Femur (tissue), 1 donor: Measurements from ENCODE around the gene ALPK3.
"Not testable (repeated sequence)": the region's sequence is repeated elsewhere in the genome, so short reads cannot be mapped to it uniquely, and the experiment has no call there.

Experiments used
- DNase-seq: peaks from one replicate; pipeline ENCODE4 v3.0.0-alpha.2; 2017

ALPK3 gene

DNA sequence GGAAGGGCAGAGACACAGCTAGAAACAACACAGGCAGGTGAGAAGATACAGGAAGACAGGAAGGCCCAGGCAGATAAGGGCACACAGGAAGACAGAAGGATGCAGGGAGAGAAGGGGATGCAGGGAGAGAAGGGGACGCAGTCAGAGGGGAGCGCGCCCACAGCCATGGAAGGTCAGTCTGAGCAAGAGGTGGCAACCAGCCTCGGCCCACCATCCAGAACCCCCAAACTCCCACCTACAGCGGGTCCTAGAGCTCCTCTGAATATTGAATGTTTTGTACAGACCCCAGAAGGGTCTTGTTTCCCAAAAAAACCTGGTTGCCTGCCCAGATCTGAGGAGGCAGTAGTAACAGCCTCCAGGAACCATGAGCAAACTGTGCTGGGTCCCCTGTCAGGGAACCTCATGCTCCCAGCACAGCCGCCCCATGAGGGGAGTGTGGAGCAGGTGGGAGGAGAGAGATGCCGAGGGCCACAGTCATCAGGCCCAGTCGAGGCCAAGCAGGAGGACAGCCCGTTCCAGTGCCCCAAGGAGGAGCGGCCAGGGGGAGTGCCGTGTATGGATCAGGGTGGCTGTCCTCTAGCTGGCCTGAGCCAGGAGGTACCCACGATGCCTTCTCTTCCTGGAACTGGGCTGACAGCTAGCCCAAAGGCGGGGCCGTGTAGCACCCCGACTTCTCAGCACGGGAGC, 39.7 kb downstream of the ALPK3 start:
- no peak for DNase-seq

DNA sequence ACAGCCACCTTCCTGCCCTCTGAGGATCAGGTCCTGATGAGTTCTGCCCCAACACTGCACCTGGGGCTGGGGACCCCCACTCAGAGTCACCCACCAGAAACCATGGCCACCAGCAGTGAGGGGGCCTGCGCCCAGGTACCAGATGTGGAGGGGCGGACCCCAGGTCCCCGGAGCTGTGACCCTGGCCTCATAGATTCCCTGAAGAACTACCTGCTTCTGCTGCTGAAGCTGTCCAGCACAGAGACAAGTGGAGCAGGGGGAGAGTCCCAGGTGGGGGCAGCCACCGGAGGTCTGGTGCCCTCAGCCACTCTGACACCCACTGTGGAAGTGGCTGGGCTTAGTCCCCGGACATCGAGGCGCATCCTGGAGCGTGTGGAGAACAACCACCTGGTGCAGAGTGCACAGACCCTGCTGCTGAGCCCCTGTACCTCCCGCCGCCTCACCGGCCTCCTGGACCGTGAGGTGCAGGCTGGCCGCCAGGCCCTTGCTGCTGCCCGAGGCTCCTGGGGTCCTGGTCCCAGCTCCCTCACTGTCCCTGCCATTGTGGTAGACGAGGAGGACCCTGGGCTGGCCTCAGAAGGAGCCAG, 40.4 kb downstream of the ALPK3 start:
- DNase-seq, result no peak

DNA sequence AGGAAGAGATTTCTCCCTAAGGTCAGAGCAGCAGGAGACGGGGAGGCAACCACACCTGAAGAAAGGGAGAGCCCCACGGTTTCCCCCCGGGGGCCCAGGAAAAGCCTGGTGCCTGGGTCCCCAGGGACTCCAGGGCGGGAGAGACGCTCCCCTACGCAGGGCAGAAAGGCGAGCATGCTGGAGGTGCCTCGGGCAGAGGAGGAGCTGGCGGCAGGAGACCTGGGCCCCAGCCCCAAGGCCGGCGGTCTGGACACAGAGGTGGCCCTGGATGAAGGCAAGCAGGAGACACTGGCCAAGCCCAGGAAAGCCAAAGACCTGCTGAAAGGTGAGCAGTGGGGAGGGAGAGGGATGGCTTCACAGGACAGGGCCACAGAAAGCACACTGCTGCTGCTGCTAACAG, 41.1 kb downstream of the ALPK3 start:
- no peak for DNase-seq

DNA sequence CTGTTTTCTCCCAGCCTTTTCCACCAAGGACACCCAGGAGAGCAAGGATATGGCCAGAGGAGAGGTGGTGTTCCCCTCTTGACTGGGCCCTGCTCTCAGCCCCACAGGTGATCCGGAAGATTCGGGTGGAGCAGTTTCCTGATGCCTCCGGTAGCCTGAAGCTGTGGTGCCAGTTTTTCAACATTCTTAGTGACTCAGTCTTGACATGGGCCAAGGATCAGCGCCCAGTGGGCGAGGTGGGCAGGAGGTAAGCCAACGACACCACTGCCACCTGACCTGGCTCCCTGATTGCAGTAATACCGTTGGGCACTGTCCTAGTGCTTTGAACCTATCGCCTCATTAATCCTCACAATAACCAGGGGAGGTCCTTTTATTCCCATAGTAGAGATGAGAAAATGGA, 42.0 kb downstream of the ALPK3 start:
- no peak for DNase-seq

DNA sequence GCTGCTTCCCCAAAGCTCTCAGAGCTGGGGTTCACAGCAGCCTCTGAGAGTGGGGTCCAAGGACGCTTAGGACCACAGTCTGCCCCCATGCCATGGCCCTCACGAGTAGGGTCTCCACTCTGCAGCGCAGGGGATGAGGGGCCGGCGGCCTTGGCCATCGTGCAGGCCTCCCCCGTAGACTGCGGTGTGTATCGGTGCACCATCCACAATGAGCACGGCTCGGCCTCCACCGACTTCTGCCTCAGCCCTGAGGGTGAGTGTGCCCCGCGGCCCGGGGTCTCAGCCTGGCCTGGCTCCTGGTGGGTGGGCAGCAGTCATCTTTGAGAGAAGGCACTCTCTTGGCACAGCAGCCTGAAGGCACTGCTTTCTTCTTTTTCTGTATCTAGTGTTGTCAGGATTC, 42.5 kb downstream of the ALPK3 start:
- DNase-seq, result no peak

DNA sequence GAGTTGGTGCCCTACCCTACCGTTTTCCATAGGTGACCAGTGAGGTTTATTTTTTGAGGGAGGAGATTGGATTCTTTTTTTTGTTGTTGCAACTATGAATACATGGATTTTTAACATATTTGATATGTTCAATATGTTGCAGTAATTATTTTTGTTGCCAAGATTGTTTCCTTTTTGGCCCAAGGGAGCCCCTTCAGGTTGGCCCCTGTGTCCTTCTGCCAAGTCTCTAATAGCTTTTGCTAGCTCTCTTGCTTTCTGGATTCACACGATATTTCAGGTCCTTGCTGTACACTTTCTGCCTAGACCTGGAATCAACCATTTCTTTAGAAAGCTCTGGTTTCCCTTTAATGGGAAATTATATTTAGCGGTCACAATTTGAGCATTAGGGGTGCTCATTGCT, 44.6 kb downstream of the ALPK3 start:
- DNase-seq, result no peak

DNA sequence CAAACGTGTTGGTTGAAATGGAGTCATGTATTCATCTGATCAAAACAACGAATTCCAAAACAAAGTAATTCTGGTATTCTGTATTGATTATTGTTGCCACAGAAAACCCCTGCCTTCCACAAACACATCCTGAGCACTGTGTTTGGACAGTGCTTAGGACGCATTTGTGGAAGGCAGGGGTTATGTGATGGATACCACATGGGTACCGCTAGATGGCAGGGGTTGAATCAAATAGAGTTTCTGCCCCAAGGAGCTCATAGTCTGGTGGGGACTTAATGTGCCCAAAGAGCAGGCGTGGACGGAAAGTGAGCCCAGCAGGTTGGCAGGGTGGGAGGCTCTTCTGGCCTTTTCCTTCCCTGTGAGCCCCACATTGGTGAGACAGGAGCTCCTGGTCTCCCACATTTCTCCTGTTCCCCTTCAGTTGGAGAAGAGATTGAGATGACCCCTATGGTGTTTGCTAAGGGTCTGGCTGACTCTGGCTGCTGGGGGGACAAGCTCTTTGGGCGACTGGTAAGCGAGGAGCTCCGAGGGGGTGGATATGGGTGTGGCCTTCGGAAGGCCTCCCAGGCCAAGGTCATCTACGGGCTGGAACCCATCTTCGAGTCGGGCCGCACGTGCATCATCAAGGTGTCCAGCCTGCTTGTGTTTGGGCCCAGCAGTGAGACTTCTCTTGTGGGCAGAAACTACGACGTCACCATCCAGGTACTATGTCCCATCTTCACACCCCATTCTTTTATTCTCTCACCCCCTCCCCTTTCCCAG, 45.2 kb downstream of the ALPK3 start:
- no peak for DNase-seq

DNA sequence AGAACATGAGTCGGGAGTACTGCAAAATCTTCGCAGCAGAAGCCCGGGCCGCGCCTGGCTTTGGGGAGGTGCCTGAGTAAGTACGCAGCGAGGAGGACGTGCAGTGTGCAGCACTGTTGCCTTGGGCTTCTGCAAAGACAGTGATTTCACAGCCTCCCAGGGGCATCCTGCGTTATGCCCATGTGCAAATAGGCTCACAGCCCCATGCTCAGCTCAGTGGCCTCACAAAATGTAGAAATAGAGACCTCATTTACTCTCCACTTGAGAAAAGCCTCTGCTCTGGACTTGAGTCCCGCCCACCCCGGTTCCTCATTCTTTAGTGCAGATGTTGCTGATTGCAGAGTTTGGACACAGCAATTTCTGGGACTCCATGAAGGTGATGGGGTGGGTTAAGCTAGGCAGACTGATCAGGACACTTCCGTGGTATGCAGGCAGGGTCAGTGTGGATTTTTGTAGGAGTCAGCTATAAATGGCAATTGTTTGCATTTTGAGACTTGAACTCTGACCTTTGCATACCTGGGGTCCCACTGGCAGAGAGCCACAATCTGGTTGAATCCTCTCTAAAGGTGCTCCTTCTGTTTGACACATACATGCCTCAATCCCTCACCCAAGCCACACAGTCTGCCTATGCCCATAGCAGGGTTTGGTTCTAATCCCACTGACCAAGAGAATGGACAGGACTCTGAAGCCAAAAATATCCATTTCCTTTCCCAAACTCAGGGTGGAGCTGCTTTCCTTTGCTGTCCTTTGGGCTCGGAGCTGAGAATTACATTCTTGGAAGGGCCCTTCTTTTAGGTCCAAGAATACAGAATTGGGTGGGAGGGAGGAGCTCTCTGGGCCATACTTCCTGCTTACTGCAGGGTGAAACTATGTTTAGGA, 46.6 kb downstream of the ALPK3 start:
- DNase-seq, result peak; percentile 58

DNA sequence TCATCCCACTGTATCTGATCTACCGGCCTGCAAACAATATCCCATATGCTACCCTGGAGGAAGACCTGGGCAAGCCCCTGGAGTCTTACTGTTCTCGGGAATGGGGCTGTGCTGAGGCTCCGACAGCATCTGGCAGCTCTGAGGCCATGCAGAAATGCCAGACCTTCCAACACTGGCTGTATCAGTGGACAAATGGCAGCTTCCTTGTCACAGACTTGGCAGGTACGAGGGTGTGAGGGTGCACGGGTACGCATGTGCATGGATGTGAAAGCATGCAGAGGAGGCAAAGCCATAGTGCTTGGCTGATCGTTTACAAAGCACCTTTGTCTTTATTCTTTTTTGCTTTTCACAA, 47.3 kb downstream of the ALPK3 start:
- no peak for DNase-seq

DNA sequence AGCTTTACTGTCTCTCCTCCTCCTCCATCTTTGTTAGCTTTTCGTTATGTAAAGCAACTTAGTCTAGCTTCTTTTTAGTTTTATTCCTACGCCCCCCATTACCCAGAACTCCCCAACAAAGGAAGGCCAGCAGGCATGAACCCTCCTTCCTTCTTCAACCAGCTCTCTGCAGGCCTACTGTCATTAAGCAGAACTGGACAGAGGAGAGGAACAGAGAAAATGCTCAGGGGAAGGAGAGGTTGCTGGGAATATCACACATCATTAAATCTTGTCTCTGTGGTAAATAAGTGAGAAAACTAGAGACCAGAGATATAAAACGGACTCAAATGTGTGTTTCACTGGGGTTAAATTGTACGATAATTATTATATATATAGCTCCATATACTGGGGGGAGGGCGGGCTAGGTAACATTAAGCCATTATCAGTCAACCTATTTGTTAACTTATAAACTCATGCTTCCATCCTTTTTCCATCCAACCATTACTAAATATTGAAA, 48.0 kb downstream of the ALPK3 start:
- no peak for DNase-seq

DNA sequence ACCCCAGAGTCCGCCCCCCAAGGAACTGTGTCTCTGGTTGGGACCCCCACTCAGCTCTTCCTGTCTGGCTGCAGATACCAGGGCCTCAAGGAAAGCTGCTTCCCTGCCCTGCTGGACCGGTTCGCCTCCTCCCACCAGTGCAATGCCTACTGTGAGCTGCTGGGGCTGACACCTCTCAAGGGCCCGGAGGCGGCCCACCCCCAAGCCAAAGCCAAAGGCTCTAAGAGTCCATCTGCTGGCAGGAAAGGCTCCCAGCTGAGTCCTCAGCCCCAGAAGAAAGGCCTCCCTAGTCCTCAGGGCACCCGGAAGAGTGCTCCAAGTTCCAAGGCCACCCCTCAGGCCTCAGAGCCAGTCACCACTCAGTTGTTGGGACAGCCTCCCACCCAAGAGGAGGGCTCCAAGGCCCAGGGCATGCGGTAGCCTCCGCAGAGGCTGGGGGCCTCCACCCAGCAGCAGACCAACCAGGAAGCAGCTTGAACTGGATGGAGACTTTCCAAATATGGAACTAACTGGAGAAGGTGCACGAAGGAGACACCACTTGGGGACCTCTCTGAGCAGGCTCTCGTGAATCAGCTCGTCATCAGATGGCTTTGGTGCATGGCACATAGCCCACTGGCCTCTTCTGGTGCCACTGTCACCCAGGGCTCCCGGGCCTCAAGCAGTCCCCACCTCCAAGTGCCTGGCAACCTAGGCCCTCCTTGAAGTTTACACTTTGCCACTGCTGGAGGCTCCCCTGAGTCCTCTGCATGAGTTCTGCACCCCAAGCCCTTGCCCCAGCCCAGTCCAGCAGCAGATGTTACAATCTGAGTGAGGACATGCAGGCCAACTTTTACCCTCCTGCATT, 51.1 kb downstream of the ALPK3 start:
- no peak for DNase-seq

DNA sequence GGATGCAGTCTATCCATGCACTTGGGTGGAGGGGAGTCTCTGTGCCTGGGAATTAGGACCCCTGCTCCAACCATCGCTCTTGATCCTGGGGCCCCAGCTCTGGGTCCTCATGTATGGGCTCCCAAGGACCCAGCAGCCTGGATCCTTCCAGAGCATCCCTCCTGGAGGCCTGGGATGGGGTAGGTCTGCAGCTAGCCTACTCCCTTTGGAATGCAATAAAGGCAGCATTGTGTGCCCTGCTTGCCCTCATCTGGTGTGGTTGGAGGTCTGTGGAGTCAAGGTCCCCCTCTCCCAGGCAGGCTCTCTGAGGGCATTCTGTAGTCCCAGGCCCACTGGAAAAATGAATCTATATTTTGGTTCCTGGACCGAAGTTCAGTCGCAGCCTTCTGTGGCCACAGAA, 52.4 kb downstream of the ALPK3 start:
- no peak for DNase-seq

DNA sequence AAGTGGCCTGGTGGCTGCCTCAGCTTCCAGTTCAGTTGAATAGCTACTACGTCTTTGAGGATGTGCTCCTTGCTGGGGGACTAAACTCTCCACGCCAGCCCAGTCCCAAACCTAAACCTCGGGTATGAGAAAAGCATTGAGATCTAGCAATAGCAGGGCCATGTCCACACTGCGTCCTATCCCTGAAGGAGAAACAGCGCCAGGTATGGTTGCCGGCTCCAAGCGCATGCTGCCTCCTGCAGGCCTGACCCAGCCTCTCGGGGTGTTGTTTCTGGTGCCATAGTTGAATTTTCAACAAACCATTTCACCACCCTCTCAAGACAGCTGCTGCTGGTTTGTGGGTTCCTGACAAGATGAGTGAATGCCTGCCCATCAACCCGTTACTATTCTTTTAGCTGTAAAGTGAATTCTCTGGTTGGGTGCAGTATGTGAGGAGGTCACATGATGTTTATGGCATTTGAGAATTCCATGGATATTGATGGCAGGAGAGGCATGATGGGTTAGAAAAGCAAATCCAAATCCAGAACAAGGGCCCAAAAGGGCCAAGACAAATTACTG, 54.4 kb downstream of the ALPK3 start:
- no peak for DNase-seq

DNA sequence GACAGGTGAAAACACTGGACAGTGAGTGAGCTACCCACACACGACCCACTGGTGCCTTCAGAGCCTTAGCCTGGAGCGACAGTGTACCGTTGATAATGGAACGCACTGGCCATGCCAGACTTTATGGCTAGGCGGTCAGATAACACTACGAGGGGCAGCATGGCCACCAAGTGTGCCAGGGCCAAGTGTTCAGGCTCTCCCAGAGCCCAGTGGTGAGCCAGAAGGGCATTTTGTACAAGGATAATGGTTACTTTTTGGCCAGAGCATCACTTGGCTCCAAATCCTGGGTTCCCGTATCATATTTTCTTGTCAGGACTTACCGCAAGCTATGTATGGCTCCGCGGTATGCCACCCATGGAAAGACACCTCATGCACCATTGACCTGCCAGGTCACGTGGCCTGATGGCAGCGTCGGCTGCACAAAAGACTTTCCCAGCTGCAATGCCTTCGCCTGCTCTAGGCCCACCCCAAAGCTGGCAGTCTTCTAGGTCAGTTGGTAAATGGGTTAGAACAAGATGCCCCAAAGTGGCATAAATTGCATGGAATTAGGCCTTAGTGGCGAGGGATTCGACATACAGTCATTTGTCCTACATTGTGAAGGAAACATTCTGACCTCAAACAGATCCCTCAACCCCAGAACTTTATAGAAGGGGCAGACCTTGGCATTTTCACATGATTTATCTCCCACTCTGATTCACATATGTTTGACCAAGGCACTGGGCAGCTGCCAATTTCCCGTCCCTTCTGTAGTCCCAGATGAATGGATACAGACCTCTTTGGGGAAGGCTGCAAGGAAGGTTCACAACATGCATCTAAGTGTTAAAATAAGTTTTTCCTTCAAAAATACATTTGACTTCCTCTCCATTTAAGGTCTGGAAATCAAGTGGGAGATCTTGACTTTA, 55.1 kb downstream of the ALPK3 start:
- no peak for DNase-seq

DNA sequence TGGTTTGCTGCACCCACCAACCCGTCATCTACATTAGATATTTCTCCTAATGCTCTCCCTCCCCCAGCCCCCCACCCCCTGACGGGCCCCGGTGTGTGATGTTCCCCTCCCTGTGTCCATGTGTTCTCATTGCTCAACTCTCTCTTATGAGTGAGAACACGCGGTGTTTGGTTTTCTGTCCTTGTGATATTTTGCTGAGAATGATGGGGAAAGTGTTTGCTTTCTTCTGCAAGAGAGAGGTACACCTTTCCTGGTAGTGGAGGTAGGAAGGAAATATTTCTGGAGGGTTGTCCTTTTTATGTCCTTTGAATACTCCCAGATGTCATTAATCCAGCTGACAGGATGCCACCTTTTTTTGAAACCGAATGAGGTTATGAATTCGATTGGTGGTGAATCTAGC, 56.8 kb downstream of the ALPK3 start:
- DNase-seq, result no peak

DNA sequence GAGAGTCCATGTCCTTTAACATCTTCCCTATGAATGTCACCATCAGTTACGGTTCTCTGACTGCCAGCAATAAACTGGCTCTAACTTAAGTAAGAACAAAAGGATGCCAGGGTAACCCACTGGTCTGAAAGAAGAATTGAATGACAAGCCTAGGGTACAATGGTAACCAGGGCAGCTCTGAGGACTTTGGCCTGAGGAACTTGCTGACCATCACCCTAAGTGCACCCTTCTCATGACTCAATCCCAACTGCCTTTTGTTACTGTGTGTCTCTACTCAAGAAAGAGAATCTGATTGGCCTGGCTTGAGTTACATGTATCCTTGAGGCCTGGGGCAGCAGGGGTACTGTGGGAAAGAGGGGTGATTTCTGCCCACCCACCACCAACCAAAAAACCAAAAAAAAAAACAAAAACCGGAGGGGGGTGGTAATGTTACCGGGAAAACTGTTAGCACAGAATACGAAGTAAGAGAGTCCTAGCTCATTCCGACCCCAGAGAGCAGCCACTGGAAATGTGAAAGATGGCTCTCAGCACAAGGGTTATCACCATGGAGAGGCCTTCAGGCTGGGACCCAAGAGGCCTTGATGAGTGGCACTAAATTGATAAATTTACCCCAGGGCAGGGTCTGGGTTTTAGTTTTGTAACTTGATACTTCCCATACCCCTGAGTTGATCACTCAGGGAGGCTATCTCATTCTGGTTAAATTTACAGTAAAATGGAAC, 58.0 kb downstream of the ALPK3 start:
- DNase-seq, result no peak

DNA sequence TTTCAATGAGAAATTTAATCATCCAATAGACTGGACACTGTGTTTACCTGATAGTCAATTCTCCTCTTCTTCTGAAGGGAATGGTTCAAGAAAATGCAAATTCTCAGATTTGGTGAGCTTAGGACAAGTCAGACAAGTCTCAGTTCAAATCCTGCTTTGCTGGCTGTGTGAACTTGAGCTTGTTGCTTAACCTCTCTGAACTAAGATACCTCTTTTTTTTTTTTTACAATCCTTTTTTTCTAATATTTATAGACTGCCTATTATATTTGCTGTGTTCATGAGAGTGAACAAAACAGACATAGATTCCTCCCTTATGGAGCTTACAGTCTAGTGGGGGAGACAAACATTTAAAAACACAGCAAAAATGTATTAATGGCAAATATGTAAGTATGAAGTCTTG, 59.1 kb downstream of the ALPK3 start:
- DNase-seq, result no peak

DNA sequence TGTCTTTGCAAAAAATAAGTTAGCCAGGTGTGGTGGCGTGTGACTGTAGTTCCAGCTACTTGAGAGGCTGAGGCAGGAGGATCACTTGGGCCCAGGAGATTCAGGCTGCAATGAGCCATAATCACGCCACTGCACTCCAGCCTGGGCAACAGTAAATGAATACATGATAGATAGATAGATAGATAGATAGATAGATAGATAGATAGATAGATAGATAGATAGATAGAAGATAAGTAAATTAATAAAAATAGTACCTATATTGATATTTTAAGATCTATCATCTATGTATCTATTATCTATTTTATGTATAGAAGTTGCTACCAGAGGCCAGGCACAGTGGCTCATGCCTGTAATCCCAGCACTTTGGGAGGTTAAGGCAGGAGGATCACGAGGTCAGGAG, 60.5 kb downstream of the ALPK3 start:
- not testable (repeated sequence) for DNase-seq

DNA sequence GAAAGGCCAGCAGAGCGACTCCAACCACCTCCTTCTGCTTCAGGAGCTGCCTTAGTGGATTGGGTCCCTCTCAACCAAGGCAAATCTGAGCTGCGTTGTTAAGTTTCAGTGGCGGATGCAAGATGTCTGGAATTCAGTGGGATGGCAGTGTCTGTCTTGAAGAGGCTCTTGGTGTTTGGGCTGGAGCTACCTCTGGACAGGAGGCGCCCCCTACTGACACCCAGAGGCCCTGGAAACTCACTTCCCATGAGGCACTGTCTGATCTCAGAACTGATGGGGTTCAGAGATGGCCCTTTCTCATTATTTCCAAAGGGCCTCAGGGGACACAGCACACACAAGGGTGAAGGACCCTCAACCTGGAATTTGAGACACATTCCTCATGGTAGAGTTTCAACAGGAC, 61.3 kb downstream of the ALPK3 start:
- DNase-seq, result peak; percentile 72
